T-helper 2 cell treated with Interferon-gamma antibody and Interleukin-4, amounts not matched to agents 5 μg/mL and 100 μg/mL, for 36 hours (primary cell): ENCODE measurements around the gene TMEM126B.
"Not testable (repeated sequence)": the region's sequence is repeated elsewhere in the genome, so short reads cannot be mapped to it uniquely, and the experiment has no call there.

Experiments
- DNase-seq: peaks from one replicate; pipeline ENCODE4 v3.0.0; 2021; ENCODE audit warnings: low spot score
- H3K27ac Mint-ChIP-seq: one replicate; pipeline ENCODE4 v1.8.0; 2021; ENCODE audit warnings: mild to moderate bottlenecking, mixed read lengths
- H3K27me3 Mint-ChIP-seq: one replicate; pipeline ENCODE4 v1.8.0; 2021; ENCODE audit warnings: low read depth, mixed read lengths
- H3K36me3 Mint-ChIP-seq: one replicate; pipeline ENCODE4 v1.8.0; 2021; ENCODE audit warnings: low read depth, mixed read lengths
- H3K4me1 Mint-ChIP-seq: one replicate; pipeline ENCODE4 v1.8.0; 2021; ENCODE audit warnings: low read depth, mixed read lengths
- H3K4me3 Mint-ChIP-seq: one replicate; pipeline ENCODE4 v1.8.0; 2022; ENCODE audit warnings: mild to moderate bottlenecking, moderate library complexity, mixed read lengths
- H3K9me3 Mint-ChIP-seq: one replicate; pipeline ENCODE4 v1.8.0; 2021; ENCODE audit warnings: mixed read lengths

The TMEM126B gene

DNA sequence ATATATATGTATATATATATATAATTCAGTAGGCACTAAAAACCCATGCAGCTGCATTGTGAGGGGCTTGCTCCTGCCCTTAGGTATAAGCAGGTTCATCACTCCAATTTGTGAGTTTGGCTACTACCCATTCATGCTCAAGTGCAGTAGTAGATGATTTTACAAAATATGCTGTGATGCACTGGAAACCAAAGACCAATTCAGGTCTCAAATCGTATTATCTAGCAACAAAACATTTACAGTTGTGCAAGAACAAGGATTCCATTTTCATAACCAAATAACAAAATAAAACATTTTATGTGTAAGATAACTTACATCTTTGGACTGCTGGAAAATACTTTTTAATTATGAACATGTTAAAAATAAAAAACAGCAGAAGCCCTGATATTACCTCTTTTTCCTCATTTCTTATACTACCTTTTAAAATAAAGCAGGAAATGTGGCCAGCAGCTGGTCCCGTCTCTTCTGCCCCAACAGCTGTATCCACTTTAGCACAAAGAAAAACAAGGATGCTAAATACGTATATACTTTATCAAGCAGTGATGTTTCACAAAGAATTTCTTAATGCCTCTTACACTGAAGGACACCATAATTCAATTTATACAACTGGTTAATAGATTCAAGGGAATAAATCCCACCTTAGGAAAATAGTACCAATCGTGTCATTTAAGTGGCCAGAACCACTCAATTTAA lies 33.7 kb downstream of the TMEM126B start:
- H3K27me3 Mint-ChIP-seq, result no peaks in the 10 kb centered on the region
- H3K27ac Mint-ChIP-seq, result no peak overlapping the region
- H3K4me1 Mint-ChIP-seq, result peaks cover 47% of the 10 kb centered on the region
- H3K36me3 Mint-ChIP-seq, result peaks cover 58% of the 10 kb centered on the region
- no peaks in the 10 kb centered on the region for H3K9me3 Mint-ChIP-seq
- H3K4me3 Mint-ChIP-seq, result peak overlapping the region; percentile 98
- DNase-seq, result no peak

DNA sequence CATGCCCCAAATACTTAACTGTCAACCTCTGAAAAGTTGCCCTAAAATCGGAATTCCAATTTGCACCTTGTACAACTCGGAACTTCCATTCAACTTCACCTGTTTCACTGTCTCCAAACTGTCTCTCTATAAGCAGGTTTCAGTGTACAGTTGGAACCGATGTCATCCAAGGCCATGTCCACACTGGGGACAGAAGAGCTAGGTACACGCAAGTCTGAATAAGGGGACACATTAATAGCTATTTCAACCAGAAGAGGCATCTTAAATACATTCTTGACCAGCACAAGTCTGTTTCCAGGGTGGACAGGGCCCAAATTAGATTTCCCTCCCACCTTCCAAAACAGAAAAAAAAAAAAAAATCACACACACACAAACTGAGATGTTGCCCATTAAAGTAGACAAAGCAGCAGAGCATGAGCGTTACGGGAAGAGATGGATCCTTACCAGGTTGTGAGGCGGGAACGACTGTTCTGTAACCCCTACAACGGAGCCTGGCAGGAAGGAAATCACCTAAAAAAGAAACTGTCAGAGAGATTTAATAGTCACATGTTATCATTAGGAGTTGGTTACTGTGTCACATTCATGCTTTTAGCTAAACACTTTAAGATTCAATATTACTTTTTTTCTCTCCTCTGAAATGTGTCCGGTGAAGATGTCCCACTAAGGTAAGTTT lies 34.8 kb downstream of the TMEM126B start:
- Mint-ChIP-seq H3K4me1 (peaks cover 45% of the 10 kb centered on the region), H3K9me3 (no peaks in the 10 kb centered on the region), H3K27ac (peak overlapping the region; percentile 99), H3K36me3 (peaks cover 56% of the 10 kb centered on the region), H3K4me3 (peak overlapping the region; percentile 98), H3K27me3 (no peaks in the 10 kb centered on the region)
- no peak for DNase-seq

- H3K36me3 Mint-ChIP-seq, result peaks cover 50% of the 10 kb centered on the region
- peaks cover 38% of the 10 kb centered on the region for H3K4me1 Mint-ChIP-seq
- peak overlapping the region; percentile 98 for H3K4me3 Mint-ChIP-seq
- H3K27me3 Mint-ChIP-seq, result no peaks in the 10 kb centered on the region
- H3K9me3 Mint-ChIP-seq, result no peaks in the 10 kb centered on the region
- peak overlapping the region; percentile 99 for H3K27ac Mint-ChIP-seq
- DNase-seq, result peak; percentile 86
Measured at GRCh38 chr11:85663753-85664614, 35.6 kb downstream of the TMEM126B start.

DNA sequence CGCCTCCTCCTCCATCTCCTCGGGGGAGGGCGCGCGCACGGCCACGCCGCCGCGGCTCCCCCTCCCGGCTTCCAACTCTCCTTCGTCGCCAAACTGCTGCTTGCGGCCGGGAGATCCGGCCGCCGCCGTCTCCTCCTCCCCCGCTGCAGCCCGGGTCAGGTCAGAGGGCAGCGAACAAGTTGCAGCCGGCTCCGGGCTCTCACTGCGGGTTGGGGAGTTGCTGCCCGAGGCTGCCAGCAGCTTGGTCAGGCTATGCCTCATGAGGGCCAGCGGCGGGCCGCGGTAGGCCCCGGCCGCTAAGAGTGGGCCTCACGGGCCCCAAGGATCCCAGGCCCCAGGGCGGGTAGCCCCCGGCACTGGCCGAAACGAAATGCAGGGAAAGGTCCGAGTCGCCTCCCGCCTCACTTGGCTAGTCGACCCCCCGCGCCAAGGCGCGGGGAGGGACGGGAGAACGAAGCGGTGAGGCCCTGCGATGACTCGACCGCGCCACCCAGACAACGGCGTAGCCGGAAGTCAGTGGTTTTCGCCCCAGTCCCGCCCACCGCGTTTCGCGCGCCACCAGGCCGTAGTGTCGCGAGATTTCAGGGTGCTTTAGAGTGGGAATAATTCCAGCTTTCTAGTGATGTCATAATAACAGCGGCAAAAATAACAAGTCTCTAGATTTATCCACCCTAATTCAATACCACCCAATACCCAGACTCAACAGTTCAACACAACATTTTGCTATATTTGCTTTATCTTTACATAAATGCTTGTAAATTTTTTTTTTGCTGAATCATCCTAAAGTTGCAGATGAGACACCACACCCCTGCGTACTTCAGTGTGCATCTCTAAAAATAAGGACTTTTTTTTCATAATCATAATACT lies 36.5 kb downstream of the TMEM126B start, which contains the start of gene CREBZF:
TSS of gene CREBZF (minus strand) at position 515 of the 867 bp plus-strand sequence. CDS start at position 261, 254 bp downstream.
- H3K4me3 Mint-ChIP-seq, result peak within 1 kb of the TSS; percentile 98
- peak; percentile 95 for DNase-seq
- H3K4me1 Mint-ChIP-seq, result peaks cover 32% of the 10 kb centered on the region
- peak within 1 kb of the TSS; percentile 99 for H3K27ac Mint-ChIP-seq
- peaks cover 41% of the 10 kb centered on the region for H3K36me3 Mint-ChIP-seq
- H3K27me3 Mint-ChIP-seq, result no peaks in the 10 kb centered on the region
- no peaks in the 10 kb centered on the region for H3K9me3 Mint-ChIP-seq

DNA sequence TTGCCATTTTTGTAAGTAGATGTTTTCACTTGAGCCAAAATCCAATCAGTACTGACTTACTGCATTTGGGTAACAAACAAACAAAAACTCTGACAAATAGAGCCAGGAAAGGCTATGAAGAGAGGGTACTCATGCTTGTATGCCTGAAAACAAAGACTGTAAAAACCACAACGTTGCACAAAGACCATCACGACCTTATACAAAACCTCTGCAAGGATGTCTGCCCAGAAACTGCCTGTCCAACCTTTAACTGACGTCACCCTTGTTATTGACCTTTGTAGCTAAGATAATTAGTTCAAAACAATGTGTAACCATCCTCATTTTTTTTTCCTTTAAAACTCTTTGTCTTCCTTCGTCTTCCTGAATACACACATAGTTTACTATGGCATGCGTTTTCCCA lies 37.3 kb downstream of the TMEM126B start:
- Mint-ChIP-seq H3K4me3 (peak overlapping the region; percentile 29), H3K4me1 (peaks cover 24% of the 10 kb centered on the region), H3K36me3 (peaks cover 32% of the 10 kb centered on the region), H3K27me3 (no peaks in the 10 kb centered on the region), H3K27ac (peak overlapping the region; percentile 13), H3K9me3 (no peaks in the 10 kb centered on the region)
- no peak for DNase-seq

DNA sequence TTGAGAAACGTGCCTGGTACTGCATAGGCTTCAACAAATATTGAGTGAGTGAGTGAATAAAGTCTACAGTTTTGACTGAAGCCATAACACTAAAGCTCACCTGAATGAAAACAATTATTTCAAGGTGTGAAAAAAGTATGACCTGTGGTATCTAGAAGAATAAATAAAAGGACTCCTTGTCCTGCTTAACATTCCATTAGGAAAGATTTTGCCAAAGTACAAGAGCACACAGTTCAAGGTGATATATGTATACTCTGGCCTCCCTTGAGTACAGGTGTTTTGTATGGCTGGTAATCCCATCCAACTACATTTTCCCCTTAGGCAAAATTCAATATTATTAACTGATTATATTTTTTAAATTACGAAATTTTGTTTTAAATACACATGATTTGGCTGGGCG lies 38.3 kb downstream of the TMEM126B start:
- Mint-ChIP-seq H3K27ac (no peak overlapping the region), H3K9me3 (no peaks in the 10 kb centered on the region), H3K4me3 (no peak overlapping the region), H3K27me3 (no peaks in the 10 kb centered on the region), H3K36me3 (peaks cover 26% of the 10 kb centered on the region), H3K4me1 (peaks cover 16% of the 10 kb centered on the region)
- no peak for DNase-seq

- Mint-ChIP-seq H3K4me3 (no peak overlapping the region), H3K27me3 (no peaks in the 10 kb centered on the region), H3K36me3 (peaks cover 14% of the 10 kb centered on the region), H3K4me1 (peaks cover 10% of the 10 kb centered on the region), H3K9me3 (peaks cover 5% of the 10 kb centered on the region), H3K27ac (no peak overlapping the region)
- no peak for DNase-seq
Measured at GRCh38 chr11:85668157-85668556, 39.8 kb downstream of the TMEM126B start.

DNA sequence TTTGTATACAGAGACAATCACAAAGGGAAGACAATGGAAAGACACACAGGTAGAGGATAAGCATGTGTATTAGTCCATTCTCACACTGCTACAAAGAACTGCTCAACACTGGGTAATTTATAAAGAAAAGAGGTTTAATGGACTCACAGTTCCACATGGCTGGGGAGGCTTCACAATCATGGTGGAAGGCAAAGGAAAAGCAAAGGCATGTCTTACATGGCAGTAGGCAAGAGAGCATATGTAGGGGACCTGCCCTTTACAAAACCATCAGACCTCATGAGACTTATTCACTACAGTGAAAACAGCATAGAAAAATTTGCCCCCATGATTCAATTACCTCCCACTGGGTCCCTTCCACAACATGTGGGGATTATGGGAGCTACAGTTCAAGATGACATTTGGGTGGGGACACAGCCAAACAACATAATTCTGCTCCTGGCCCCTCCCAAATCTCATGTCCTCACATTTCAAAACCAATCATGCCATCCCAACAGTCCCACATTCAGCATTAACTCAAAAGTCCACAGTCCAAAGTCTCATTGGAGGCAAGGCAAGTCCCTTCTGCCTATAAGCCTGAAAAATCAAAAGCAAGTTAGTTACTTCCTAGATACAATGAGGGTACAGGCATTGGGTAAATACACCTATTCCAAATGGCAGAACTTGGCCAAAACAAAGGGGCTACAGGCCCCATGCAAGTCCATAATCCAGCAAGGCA lies 42.7 kb downstream of the TMEM126B start:
- not testable (repeated sequence) for H3K27me3 Mint-ChIP-seq, H3K27ac Mint-ChIP-seq, H3K4me1 Mint-ChIP-seq, DNase-seq, H3K36me3 Mint-ChIP-seq, H3K4me3 Mint-ChIP-seq
- peaks cover 11% of the 10 kb centered on the region for H3K9me3 Mint-ChIP-seq

DNA sequence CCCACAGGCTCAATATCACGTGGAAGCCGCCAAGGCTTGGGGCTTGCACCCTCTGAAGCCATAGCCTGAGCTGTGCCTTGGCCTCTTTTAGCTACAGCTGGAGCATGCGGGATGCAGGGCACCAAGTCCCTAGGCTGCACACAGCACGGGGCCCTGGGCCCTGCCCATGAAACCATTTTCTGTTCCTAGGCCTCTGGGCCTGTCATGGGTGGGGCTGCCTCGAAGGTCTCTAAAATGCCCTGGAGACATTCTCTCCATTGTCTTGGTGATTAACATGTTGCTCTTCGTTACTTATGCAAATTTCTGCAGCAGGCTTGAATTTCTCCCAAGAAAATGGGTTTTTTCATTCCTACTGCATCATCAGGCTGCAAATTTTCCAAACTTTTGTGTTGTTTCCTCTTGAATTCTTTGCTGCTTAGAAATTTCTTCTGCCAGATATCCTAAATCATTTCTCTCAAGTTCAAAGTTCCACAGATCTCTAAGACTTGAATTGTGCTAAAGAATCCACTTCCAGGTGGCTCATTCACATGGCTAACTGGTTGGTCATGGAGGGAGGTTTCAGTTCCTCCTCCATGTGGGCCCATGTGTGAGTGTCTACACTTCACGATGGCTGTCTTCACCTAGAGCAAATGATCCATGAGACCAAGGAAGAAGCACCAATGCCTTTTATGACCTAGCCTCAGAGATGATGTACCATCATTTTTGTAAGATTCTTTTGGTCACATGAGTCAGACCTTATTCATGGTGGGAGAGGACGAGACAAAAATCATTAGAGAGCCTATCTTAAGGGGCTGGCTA lies 43.9 kb downstream of the TMEM126B start:
- Mint-ChIP-seq H3K4me1 (peaks cover 5% of the 10 kb centered on the region), H3K36me3 (peaks cover 3% of the 10 kb centered on the region), H3K9me3 (peaks cover 11% of the 10 kb centered on the region), H3K27me3 (no peaks in the 10 kb centered on the region), H3K4me3 (no peak overlapping the region), H3K27ac (no peak overlapping the region)
- no peak for DNase-seq

- DNase-seq, result no peak
- H3K27ac Mint-ChIP-seq, result no peak overlapping the region
- H3K4me3 Mint-ChIP-seq, result no peak overlapping the region
- H3K4me1 Mint-ChIP-seq, result peaks cover 5% of the 10 kb centered on the region
- H3K27me3 Mint-ChIP-seq, result no peaks in the 10 kb centered on the region
- peaks cover 11% of the 10 kb centered on the region for H3K9me3 Mint-ChIP-seq
- H3K36me3 Mint-ChIP-seq, result peaks cover 3% of the 10 kb centered on the region
Measured at GRCh38 chr11:85673393-85673792, 45.0 kb downstream of the TMEM126B start.

- Mint-ChIP-seq H3K4me3 (no peak overlapping the region), H3K27ac (no peak overlapping the region), H3K4me1 (peaks cover 15% of the 10 kb centered on the region), H3K36me3 (peaks cover 1% of the 10 kb centered on the region), H3K9me3 (no peaks in the 10 kb centered on the region), H3K27me3 (peaks cover 12% of the 10 kb centered on the region)
- DNase-seq, result no peak
Measured at GRCh38 chr11:85679576-85679975, 51.2 kb downstream of the TMEM126B start.

- H3K36me3 Mint-ChIP-seq, result no peaks in the 10 kb centered on the region
- H3K27me3 Mint-ChIP-seq, result peaks cover 12% of the 10 kb centered on the region
- no peak for DNase-seq
- no peaks in the 10 kb centered on the region for H3K9me3 Mint-ChIP-seq
- no peak overlapping the region for H3K4me3 Mint-ChIP-seq
- H3K4me1 Mint-ChIP-seq, result peaks cover 15% of the 10 kb centered on the region
- no peak overlapping the region for H3K27ac Mint-ChIP-seq
Measured at GRCh38 chr11:85680897-85681296, 52.5 kb downstream of the TMEM126B start.
